ENCODE results near the gene DGKB.

DGKB gene

GRCh38 chr7:14596421-14596820 is 306.1 kb downstream of the DGKB start:
- Histone ChIP-seq H3K9me3 (ENCODE audit: control insufficient read depth, low read length) (no peaks in the 10 kb centered on the region), H3K27me3 (ENCODE audit: control insufficient read depth, insufficient read depth, low read length) (no peaks in the 10 kb centered on the region), H3K9ac (ENCODE audit: low read length) (no peak overlapping the region), H3K4me1 (ENCODE audit: control insufficient read depth, insufficient read depth, low read length) (no peaks in the 10 kb centered on the region), H3K4me3 (ENCODE audit: low read length) (no peak overlapping the region), H3K36me3 (ENCODE audit: control insufficient read depth, insufficient read depth, low read length) (no peaks in the 10 kb centered on the region)

GRCh38 chr7:14590206-14590605 is 312.3 kb downstream of the DGKB start:
- H3K27me3 ChIP-seq (ENCODE audit: control insufficient read depth, insufficient read depth, low read length) = no peaks in the 10 kb centered on the region
- H3K4me3 ChIP-seq (ENCODE audit: low read length) = no peak overlapping the region
- no peaks in the 10 kb centered on the region for H3K9me3 ChIP-seq (ENCODE audit: control insufficient read depth, low read length)
- no peaks in the 10 kb centered on the region for H3K36me3 ChIP-seq (ENCODE audit: control insufficient read depth, insufficient read depth, low read length)
- H3K9ac ChIP-seq (ENCODE audit: low read length) = no peak overlapping the region
- no peaks in the 10 kb centered on the region for H3K4me1 ChIP-seq (ENCODE audit: control insufficient read depth, insufficient read depth, low read length)

- no peaks in the 10 kb centered on the region for H3K27me3 ChIP-seq (ENCODE audit: control insufficient read depth, insufficient read depth, low read length)
- H3K4me3 ChIP-seq (ENCODE audit: low read length) = no peak overlapping the region
- no peaks in the 10 kb centered on the region for H3K36me3 ChIP-seq (ENCODE audit: control insufficient read depth, insufficient read depth, low read length)
- no peaks in the 10 kb centered on the region for H3K4me1 ChIP-seq (ENCODE audit: control insufficient read depth, insufficient read depth, low read length)
- no peaks in the 10 kb centered on the region for H3K9me3 ChIP-seq (ENCODE audit: control insufficient read depth, low read length)
- no peak overlapping the region for H3K9ac ChIP-seq (ENCODE audit: low read length)
Observed at GRCh38 chr7:14585232-14585631, 317.3 kb downstream of the DGKB start.

GRCh38 chr7:14583518-14583917 is 319.0 kb downstream of the DGKB start:
- no peak overlapping the region for H3K9ac ChIP-seq (ENCODE audit: low read length)
- no peaks in the 10 kb centered on the region for H3K9me3 ChIP-seq (ENCODE audit: control insufficient read depth, low read length)
- H3K4me3 ChIP-seq (ENCODE audit: low read length) = no peak overlapping the region
- no peaks in the 10 kb centered on the region for H3K4me1 ChIP-seq (ENCODE audit: control insufficient read depth, insufficient read depth, low read length)
- H3K27me3 ChIP-seq (ENCODE audit: control insufficient read depth, insufficient read depth, low read length) = no peaks in the 10 kb centered on the region
- H3K36me3 ChIP-seq (ENCODE audit: control insufficient read depth, insufficient read depth, low read length) = no peaks in the 10 kb centered on the region

GRCh38 chr7:14582010-14582409 is 320.5 kb downstream of the DGKB start:
- Histone ChIP-seq H3K9ac (ENCODE audit: low read length) (no peak overlapping the region), H3K27me3 (ENCODE audit: control insufficient read depth, insufficient read depth, low read length) (no peaks in the 10 kb centered on the region), H3K36me3 (ENCODE audit: control insufficient read depth, insufficient read depth, low read length) (no peaks in the 10 kb centered on the region), H3K9me3 (ENCODE audit: control insufficient read depth, low read length) (no peaks in the 10 kb centered on the region), H3K4me3 (ENCODE audit: low read length) (no peak overlapping the region), H3K4me1 (ENCODE audit: control insufficient read depth, insufficient read depth, low read length) (no peaks in the 10 kb centered on the region)

GRCh38 chr7:14579971-14580370 is 322.6 kb downstream of the DGKB start:
- Histone ChIP-seq H3K9me3 (ENCODE audit: control insufficient read depth, low read length) (no peaks in the 10 kb centered on the region), H3K9ac (ENCODE audit: low read length) (no peak overlapping the region), H3K4me3 (ENCODE audit: low read length) (no peak overlapping the region), H3K36me3 (ENCODE audit: control insufficient read depth, insufficient read depth, low read length) (no peaks in the 10 kb centered on the region), H3K4me1 (ENCODE audit: control insufficient read depth, insufficient read depth, low read length) (no peaks in the 10 kb centered on the region), H3K27me3 (ENCODE audit: control insufficient read depth, insufficient read depth, low read length) (no peaks in the 10 kb centered on the region)

GRCh38 chr7:14576578-14576977 is 326.0 kb downstream of the DGKB start:
- Histone ChIP-seq H3K9me3 (ENCODE audit: control insufficient read depth, low read length) (no peaks in the 10 kb centered on the region), H3K27me3 (ENCODE audit: control insufficient read depth, insufficient read depth, low read length) (no peaks in the 10 kb centered on the region), H3K4me3 (ENCODE audit: low read length) (no peak overlapping the region), H3K36me3 (ENCODE audit: control insufficient read depth, insufficient read depth, low read length) (no peaks in the 10 kb centered on the region), H3K4me1 (ENCODE audit: control insufficient read depth, insufficient read depth, low read length) (no peaks in the 10 kb centered on the region), H3K9ac (ENCODE audit: low read length) (no peak overlapping the region)

GRCh38 chr7:14570750-14571607 is 331.6 kb downstream of the DGKB start:
- Histone ChIP-seq H3K4me3 (ENCODE audit: low read length) (no peak overlapping the region), H3K9me3 (ENCODE audit: control insufficient read depth, low read length) (no peaks in the 10 kb centered on the region), H3K4me1 (ENCODE audit: control insufficient read depth, insufficient read depth, low read length) (no peaks in the 10 kb centered on the region), H3K36me3 (ENCODE audit: control insufficient read depth, insufficient read depth, low read length) (no peaks in the 10 kb centered on the region), H3K9ac (ENCODE audit: low read length) (no peak overlapping the region), H3K27me3 (ENCODE audit: control insufficient read depth, insufficient read depth, low read length) (no peaks in the 10 kb centered on the region)

- Histone ChIP-seq H3K9ac (ENCODE audit: low read length) (no peak overlapping the region), H3K9me3 (ENCODE audit: control insufficient read depth, low read length) (no peaks in the 10 kb centered on the region), H3K36me3 (ENCODE audit: control insufficient read depth, insufficient read depth, low read length) (no peaks in the 10 kb centered on the region), H3K27me3 (ENCODE audit: control insufficient read depth, insufficient read depth, low read length) (no peaks in the 10 kb centered on the region), H3K4me3 (ENCODE audit: low read length) (no peak overlapping the region), H3K4me1 (ENCODE audit: control insufficient read depth, insufficient read depth, low read length) (no peaks in the 10 kb centered on the region)
Observed at GRCh38 chr7:14552060-14552459, 350.5 kb downstream of the DGKB start.

GRCh38 chr7:14551310-14551709 is 351.2 kb downstream of the DGKB start:
- no peak overlapping the region for H3K4me3 ChIP-seq (ENCODE audit: low read length)
- H3K36me3 ChIP-seq (ENCODE audit: control insufficient read depth, insufficient read depth, low read length) = no peaks in the 10 kb centered on the region
- H3K9ac ChIP-seq (ENCODE audit: low read length) = no peak overlapping the region
- no peaks in the 10 kb centered on the region for H3K4me1 ChIP-seq (ENCODE audit: control insufficient read depth, insufficient read depth, low read length)
- no peaks in the 10 kb centered on the region for H3K27me3 ChIP-seq (ENCODE audit: control insufficient read depth, insufficient read depth, low read length)
- H3K9me3 ChIP-seq (ENCODE audit: control insufficient read depth, low read length) = no peaks in the 10 kb centered on the region

GRCh38 chr7:14542624-14543023 is 359.9 kb downstream of the DGKB start:
- Histone ChIP-seq H3K9ac (ENCODE audit: low read length) (no peak overlapping the region), H3K4me3 (ENCODE audit: low read length) (no peak overlapping the region), H3K27me3 (ENCODE audit: control insufficient read depth, insufficient read depth, low read length) (no peaks in the 10 kb centered on the region), H3K4me1 (ENCODE audit: control insufficient read depth, insufficient read depth, low read length) (no peaks in the 10 kb centered on the region), H3K9me3 (ENCODE audit: control insufficient read depth, low read length) (no peaks in the 10 kb centered on the region), H3K36me3 (ENCODE audit: control insufficient read depth, insufficient read depth, low read length) (no peaks in the 10 kb centered on the region)

- H3K27me3 ChIP-seq (ENCODE audit: control insufficient read depth, insufficient read depth, low read length) = no peaks in the 10 kb centered on the region
- H3K9ac ChIP-seq (ENCODE audit: low read length) = no peak overlapping the region
- H3K36me3 ChIP-seq (ENCODE audit: control insufficient read depth, insufficient read depth, low read length) = no peaks in the 10 kb centered on the region
- no peaks in the 10 kb centered on the region for H3K4me1 ChIP-seq (ENCODE audit: control insufficient read depth, insufficient read depth, low read length)
- no peak overlapping the region for H3K4me3 ChIP-seq (ENCODE audit: low read length)
- no peaks in the 10 kb centered on the region for H3K9me3 ChIP-seq (ENCODE audit: control insufficient read depth, low read length)
Observed at GRCh38 chr7:14521183-14521582, 381.4 kb downstream of the DGKB start.

- H3K9me3 ChIP-seq (ENCODE audit: control insufficient read depth, low read length) = no peaks in the 10 kb centered on the region
- no peak overlapping the region for H3K4me3 ChIP-seq (ENCODE audit: low read length)
- H3K36me3 ChIP-seq (ENCODE audit: control insufficient read depth, insufficient read depth, low read length) = no peaks in the 10 kb centered on the region
- H3K9ac ChIP-seq (ENCODE audit: low read length) = no peak overlapping the region
- H3K27me3 ChIP-seq (ENCODE audit: control insufficient read depth, insufficient read depth, low read length) = no peaks in the 10 kb centered on the region
- no peaks in the 10 kb centered on the region for H3K4me1 ChIP-seq (ENCODE audit: control insufficient read depth, insufficient read depth, low read length)
Observed at GRCh38 chr7:14510268-14510667, 392.3 kb downstream of the DGKB start.
